HAP-1 (cell line): ENCODE results near the gene YY2.

ENCODE experiments used
- DNase-seq, 2 experiments: peaks; one replicate each; pipeline ENCODE4 v3.0.0-alpha.2; 2016 to 2020; ENCODE audit warnings: low spot score in 2 of 2
- H3K27me3 ChIP-seq: fragments of 250-450 bp; sonication (Bioruptor Pico); 2 replicates; pipeline ENCODE4 v1.5.1; 2020; ENCODE audit warnings: low read depth, mild to moderate bottlenecking, moderate library complexity
- H3K36me3 ChIP-seq: fragments of 250-450 bp; sonication (Bioruptor Pico); replicated peaks from 2 replicates; pipeline ENCODE4 v1.5.1; 2020; ENCODE audit warnings: mild to moderate bottlenecking
- H3K4me1 ChIP-seq: fragments of 250-450 bp; sonication (Bioruptor Pico); 2 replicates; pipeline ENCODE4 v1.5.1; 2020; ENCODE audit warnings: mild to moderate bottlenecking
- H3K4me3 ChIP-seq: fragments of 250-450 bp; sonication (Bioruptor Pico); 2 replicates; pipeline ENCODE4 v1.5.1; 2020; ENCODE audit warnings: mild to moderate bottlenecking, moderate library complexity
- H3K9me3 ChIP-seq: fragments of 250-450 bp; sonication (Bioruptor Pico); 2 replicates; pipeline ENCODE4 v1.5.1; 2020; ENCODE audit warnings: mild to moderate bottlenecking, moderate library complexity
- in situ Hi-C: fragments of 300-500 bp; cut with MboI; formaldehyde crosslinking; loops from 3 replicates; pipeline ENCODE4 v1.14.3; 2020; ENCODE audit warnings: low sequenced_read_pairs, inconsistent platforms, mixed read lengths

Gene YY2

GRCh38 chrX:21905313-21905712 is 49.5 kb downstream of the YY2 start:
- H3K27me3 ChIP-seq: no peaks in the 10 kb centered on the region
- in situ Hi-C loops: no loop called here
- H3K4me3 ChIP-seq: no peak overlapping the region
- H3K36me3 ChIP-seq: no peaks in the 10 kb centered on the region
- no peaks in the 10 kb centered on the region for H3K9me3 ChIP-seq
- DNase-seq: peak; percentile 85 to 97
- peaks cover 35% of the 10 kb centered on the region for H3K4me1 ChIP-seq

DNA sequence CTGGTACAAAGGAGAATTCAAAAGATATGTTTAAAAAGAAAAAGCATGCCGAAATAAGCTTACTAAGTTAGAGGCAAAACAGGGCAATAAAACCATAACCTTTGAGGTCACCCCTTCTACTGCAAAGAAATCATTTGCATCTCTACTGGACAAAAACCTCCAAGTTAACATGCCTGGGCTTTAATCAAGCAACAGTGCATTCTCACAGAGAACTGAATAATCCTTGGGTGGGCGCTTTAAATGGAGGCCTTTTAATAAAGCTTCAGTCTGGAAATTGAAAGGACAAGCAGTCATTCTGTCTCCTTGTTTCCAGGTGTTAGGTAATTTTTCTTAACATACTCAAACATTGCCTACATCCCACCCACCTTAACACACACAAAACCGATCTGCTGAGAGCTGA is 50.2 kb downstream of the YY2 start:
- peak; percentile 53 to 94 for DNase-seq
- Histone ChIP-seq H3K36me3 (no peaks in the 10 kb centered on the region), H3K4me1 (peaks cover 35% of the 10 kb centered on the region), H3K27me3 (no peaks in the 10 kb centered on the region), H3K4me3 (no peak overlapping the region), H3K9me3 (no peaks in the 10 kb centered on the region)
- in situ Hi-C loops: no loop called here

- in situ Hi-C loops: no loop called here
- Histone ChIP-seq H3K36me3 (no peaks in the 10 kb centered on the region), H3K4me3 (no peak overlapping the region), H3K9me3 (no peaks in the 10 kb centered on the region), H3K27me3 (no peaks in the 10 kb centered on the region), H3K4me1 (peaks cover 35% of the 10 kb centered on the region)
- peak; percentile 36 to 65 for DNase-seq
Observed at GRCh38 chrX:21907260-21907659, 51.5 kb downstream of the YY2 start.
